ENCODE data around the gene NSUN6.

The NSUN6 gene

GRCh38 chr10:18527687-18528086 is 123.7 kb downstream of the NSUN6 start:
- Histone ChIP-seq H3K27ac (ENCODE audit: low read depth, low read length) (no peak overlapping the region), H3K27me3 (ENCODE audit: control insufficient read depth, insufficient read depth, low read length) (no peaks in the 10 kb centered on the region), H3K4me1 (ENCODE audit: control insufficient read depth, insufficient read depth, low read length) (no peaks in the 10 kb centered on the region)

GRCh38 chr10:18523858-18524257 is 127.5 kb downstream of the NSUN6 start:
- no peaks in the 10 kb centered on the region for H3K36me3 ChIP-seq (ENCODE audit: control insufficient read depth, insufficient read depth, low read length)
- no peak overlapping the region for H3K4me3 ChIP-seq (ENCODE audit: low read depth, low read length)
- no peaks in the 10 kb centered on the region for H3K27me3 ChIP-seq (ENCODE audit: control insufficient read depth, insufficient read depth, low read length)
- no peak overlapping the region for H3K9ac ChIP-seq (ENCODE audit: low read depth, low read length)
- no peaks in the 10 kb centered on the region for H3K4me1 ChIP-seq (ENCODE audit: control insufficient read depth, insufficient read depth, low read length)
- no peak overlapping the region for H3K27ac ChIP-seq (ENCODE audit: low read depth, low read length)
- H3K9me3 ChIP-seq (ENCODE audit: control insufficient read depth, insufficient read depth, low read length), result no peaks in the 10 kb centered on the region

More at GRCh38 chr10:18527687-18528086, 123.7 kb downstream of the NSUN6 start:
- Histone ChIP-seq H3K9ac (ENCODE audit: low read depth, low read length) (no peak overlapping the region), H3K9me3 (ENCODE audit: control insufficient read depth, insufficient read depth, low read length) (no peaks in the 10 kb centered on the region; the same call in 1 of the 2 replicates), H3K36me3 (ENCODE audit: control insufficient read depth, insufficient read depth, low read length) (no peaks in the 10 kb centered on the region; the same call in 1 of the 2 replicates), H3K4me3 (ENCODE audit: low read depth, low read length) (no peak overlapping the region)

- Histone ChIP-seq H3K4me1 (ENCODE audit: control insufficient read depth, insufficient read depth, low read length) (no peaks in the 10 kb centered on the region), H3K36me3 (ENCODE audit: control insufficient read depth, insufficient read depth, low read length) (no peaks in the 10 kb centered on the region), H3K9ac (ENCODE audit: low read depth, low read length) (no peak overlapping the region), H3K27me3 (ENCODE audit: control insufficient read depth, insufficient read depth, low read length) (no peaks in the 10 kb centered on the region), H3K9me3 (ENCODE audit: control insufficient read depth, insufficient read depth, low read length) (no peaks in the 10 kb centered on the region), H3K27ac (ENCODE audit: low read depth, low read length) (no peak overlapping the region), H3K4me3 (ENCODE audit: low read depth, low read length) (no peak overlapping the region)
Measured at GRCh38 chr10:18523025-18523424, 128.4 kb downstream of the NSUN6 start.

- Histone ChIP-seq H3K4me3 (ENCODE audit: low read depth, low read length) (no peak overlapping the region), H3K9me3 (ENCODE audit: control insufficient read depth, insufficient read depth, low read length) (no peaks in the 10 kb centered on the region), H3K36me3 (ENCODE audit: control insufficient read depth, insufficient read depth, low read length) (no peaks in the 10 kb centered on the region), H3K27me3 (ENCODE audit: control insufficient read depth, insufficient read depth, low read length) (no peaks in the 10 kb centered on the region), H3K9ac (ENCODE audit: low read depth, low read length) (no peak overlapping the region), H3K4me1 (ENCODE audit: control insufficient read depth, insufficient read depth, low read length) (no peaks in the 10 kb centered on the region), H3K27ac (ENCODE audit: low read depth, low read length) (no peak overlapping the region)
Measured at GRCh38 chr10:18516851-18517250, 134.5 kb downstream of the NSUN6 start.

- no peak overlapping the region for H3K9ac ChIP-seq (ENCODE audit: low read depth, low read length)
- H3K4me1 ChIP-seq (ENCODE audit: control insufficient read depth, insufficient read depth, low read length), result no peaks in the 10 kb centered on the region
- H3K4me3 ChIP-seq (ENCODE audit: low read depth, low read length), result no peak overlapping the region
- no peaks in the 10 kb centered on the region for H3K36me3 ChIP-seq (ENCODE audit: control insufficient read depth, insufficient read depth, low read length)
- no peaks in the 10 kb centered on the region for H3K27me3 ChIP-seq (ENCODE audit: control insufficient read depth, insufficient read depth, low read length)
- H3K27ac ChIP-seq (ENCODE audit: low read depth, low read length), result no peak overlapping the region
- H3K9me3 ChIP-seq (ENCODE audit: control insufficient read depth, insufficient read depth, low read length), result no peaks in the 10 kb centered on the region
Measured at GRCh38 chr10:18514537-18514936, 136.8 kb downstream of the NSUN6 start.

- Histone ChIP-seq H3K27me3 (ENCODE audit: control insufficient read depth, insufficient read depth, low read length) (no peaks in the 10 kb centered on the region), H3K4me3 (ENCODE audit: low read depth, low read length) (no peak overlapping the region), H3K36me3 (ENCODE audit: control insufficient read depth, insufficient read depth, low read length) (no peaks in the 10 kb centered on the region), H3K4me1 (ENCODE audit: control insufficient read depth, insufficient read depth, low read length) (no peaks in the 10 kb centered on the region), H3K9ac (ENCODE audit: low read depth, low read length) (no peak overlapping the region), H3K9me3 (ENCODE audit: control insufficient read depth, insufficient read depth, low read length) (no peaks in the 10 kb centered on the region), H3K27ac (ENCODE audit: low read depth, low read length) (no peak overlapping the region)
Measured at GRCh38 chr10:18508587-18508986, 142.8 kb downstream of the NSUN6 start.

GRCh38 chr10:18505456-18506118 is 145.8 kb downstream of the NSUN6 start:
- H3K27me3 ChIP-seq (ENCODE audit: control insufficient read depth, insufficient read depth, low read length), result no peaks in the 10 kb centered on the region
- H3K4me1 ChIP-seq (ENCODE audit: control insufficient read depth, insufficient read depth, low read length), result no peaks in the 10 kb centered on the region
- H3K36me3 ChIP-seq (ENCODE audit: control insufficient read depth, insufficient read depth, low read length), result no peaks in the 10 kb centered on the region
- no peaks in the 10 kb centered on the region for H3K9me3 ChIP-seq (ENCODE audit: control insufficient read depth, insufficient read depth, low read length)
- no peak overlapping the region for H3K4me3 ChIP-seq (ENCODE audit: low read depth, low read length)
- no peak overlapping the region for H3K9ac ChIP-seq (ENCODE audit: low read depth, low read length)
- H3K27ac ChIP-seq (ENCODE audit: low read depth, low read length), result no peak overlapping the region

- Histone ChIP-seq H3K9me3 (ENCODE audit: control insufficient read depth, insufficient read depth, low read length) (no peaks in the 10 kb centered on the region), H3K27ac (ENCODE audit: low read depth, low read length) (no peak overlapping the region), H3K36me3 (ENCODE audit: control insufficient read depth, insufficient read depth, low read length) (no peaks in the 10 kb centered on the region), H3K4me3 (ENCODE audit: low read depth, low read length) (no peak overlapping the region), H3K4me1 (ENCODE audit: control insufficient read depth, insufficient read depth, low read length) (no peaks in the 10 kb centered on the region; the same call in 1 of the 2 replicates), H3K9ac (ENCODE audit: low read depth, low read length) (no peak overlapping the region), H3K27me3 (ENCODE audit: control insufficient read depth, insufficient read depth, low read length) (no peaks in the 10 kb centered on the region)
Measured at GRCh38 chr10:18504161-18504560, 147.2 kb downstream of the NSUN6 start.

GRCh38 chr10:18501629-18502028 is 149.8 kb downstream of the NSUN6 start:
- no peak overlapping the region for H3K27ac ChIP-seq (ENCODE audit: low read depth, low read length)

GRCh38 chr10:18501198-18501597 is 150.2 kb downstream of the NSUN6 start:
- Histone ChIP-seq H3K9me3 (ENCODE audit: control insufficient read depth, insufficient read depth, low read length) (no peaks in the 10 kb centered on the region), H3K4me3 (ENCODE audit: low read depth, low read length) (no peak overlapping the region), H3K36me3 (ENCODE audit: control insufficient read depth, insufficient read depth, low read length) (no peaks in the 10 kb centered on the region), H3K9ac (ENCODE audit: low read depth, low read length) (no peak overlapping the region), H3K4me1 (ENCODE audit: control insufficient read depth, insufficient read depth, low read length) (peaks cover 16% of the 10 kb centered on the region), H3K27me3 (ENCODE audit: control insufficient read depth, insufficient read depth, low read length) (no peaks in the 10 kb centered on the region), H3K27ac (ENCODE audit: low read depth, low read length) (no peak overlapping the region)

More at GRCh38 chr10:18501629-18502028, 149.8 kb downstream of the NSUN6 start:
- Histone ChIP-seq H3K4me1 (ENCODE audit: control insufficient read depth, insufficient read depth, low read length) (peaks cover 16% of the 10 kb centered on the region), H3K27me3 (ENCODE audit: control insufficient read depth, insufficient read depth, low read length) (no peaks in the 10 kb centered on the region), H3K4me3 (ENCODE audit: low read depth, low read length) (no peak overlapping the region), H3K36me3 (ENCODE audit: control insufficient read depth, insufficient read depth, low read length) (no peaks in the 10 kb centered on the region), H3K9me3 (ENCODE audit: control insufficient read depth, insufficient read depth, low read length) (no peaks in the 10 kb centered on the region), H3K9ac (ENCODE audit: low read depth, low read length) (no peak overlapping the region)

GRCh38 chr10:18500576-18500975 is 150.8 kb downstream of the NSUN6 start:
- Histone ChIP-seq H3K27me3 (ENCODE audit: control insufficient read depth, insufficient read depth, low read length) (no peaks in the 10 kb centered on the region), H3K27ac (ENCODE audit: low read depth, low read length) (no peak overlapping the region), H3K9ac (ENCODE audit: low read depth, low read length) (no peak overlapping the region), H3K9me3 (ENCODE audit: control insufficient read depth, insufficient read depth, low read length) (no peaks in the 10 kb centered on the region), H3K4me1 (ENCODE audit: control insufficient read depth, insufficient read depth, low read length) (peaks cover 16% of the 10 kb centered on the region), H3K36me3 (ENCODE audit: control insufficient read depth, insufficient read depth, low read length) (no peaks in the 10 kb centered on the region), H3K4me3 (ENCODE audit: low read depth, low read length) (no peak overlapping the region)
